ENCODE results near the gene CHCHD6.

GRCh38 chr3:126934991-126935390 is 231.0 kb downstream of the CHCHD6 start:
- TF ChIP-seq, protein P1, sequence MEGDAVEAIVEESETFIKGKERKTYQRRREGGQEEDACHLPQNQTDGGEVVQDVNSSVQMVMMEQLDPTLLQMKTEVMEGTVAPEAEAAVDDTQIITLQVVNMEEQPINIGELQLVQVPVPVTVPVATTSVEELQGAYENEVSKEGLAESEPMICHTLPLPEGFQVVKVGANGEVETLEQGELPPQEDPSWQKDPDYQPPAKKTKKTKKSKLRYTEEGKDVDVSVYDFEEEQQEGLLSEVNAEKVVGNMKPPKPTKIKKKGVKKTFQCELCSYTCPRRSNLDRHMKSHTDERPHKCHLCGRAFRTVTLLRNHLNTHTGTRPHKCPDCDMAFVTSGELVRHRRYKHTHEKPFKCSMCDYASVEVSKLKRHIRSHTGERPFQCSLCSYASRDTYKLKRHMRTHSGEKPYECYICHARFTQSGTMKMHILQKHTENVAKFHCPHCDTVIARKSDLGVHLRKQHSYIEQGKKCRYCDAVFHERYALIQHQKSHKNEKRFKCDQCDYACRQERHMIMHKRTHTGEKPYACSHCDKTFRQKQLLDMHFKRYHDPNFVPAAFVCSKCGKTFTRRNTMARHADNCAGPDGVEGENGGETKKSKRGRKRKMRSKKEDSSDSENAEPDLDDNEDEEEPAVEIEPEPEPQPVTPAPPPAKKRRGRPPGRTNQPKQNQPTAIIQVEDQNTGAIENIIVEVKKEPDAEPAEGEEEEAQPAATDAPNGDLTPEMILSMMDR (IDR thresholded peaks at IDR 0.05): no peak
- no peak for TF ChIP-seq POLR2A (IDR thresholded peaks at IDR 0.05)

Measured in right lobe of liver (tissue), 4 donors.